ENCODE measurements around the gene DIABLO. TPM values are rescaled to one million over a fixed set of nuclear protein-coding genes. Genes with fewer than 3 reads are reported as not detected.

Gene DIABLO
- total RNA-seq, 3 donors from 2014 or later: 48.2 to 71.1 (median 62.3) TPM

DNA sequence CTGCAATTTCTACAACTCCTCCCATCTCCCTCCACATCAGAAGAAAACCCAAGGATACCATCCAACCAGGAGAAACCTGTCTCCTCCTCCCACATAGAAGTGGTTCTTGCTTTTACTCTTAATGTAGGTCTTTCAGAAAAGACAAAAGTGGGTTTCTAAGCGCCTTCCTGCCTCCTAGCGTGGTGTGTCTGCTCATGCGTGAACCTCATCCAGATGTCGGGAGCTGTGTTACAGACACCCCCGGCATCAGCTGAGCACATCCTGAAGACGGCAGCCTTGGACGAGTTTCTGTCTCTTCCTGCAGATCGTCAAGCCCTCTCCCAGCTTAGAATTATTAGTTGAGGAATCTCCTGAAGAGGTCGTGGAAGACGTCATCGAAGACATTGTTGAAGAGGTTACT is 33.4 kb downstream of the DIABLO start:
- no peaks in the 10 kb centered on the region for H3K4me1 ChIP-seq
- no peaks in the 10 kb centered on the region for H3K36me3 ChIP-seq
- intact Hi-C loops (cut with DNase I; ENCODE audit: low total_unique reads): no loop called here
- no peak overlapping the region for H3K4me3 ChIP-seq
- TF ChIP-seq POLR2A (IDR thresholded peaks at IDR 0.05): no peak
- TF ChIP-seq, protein P1, sequence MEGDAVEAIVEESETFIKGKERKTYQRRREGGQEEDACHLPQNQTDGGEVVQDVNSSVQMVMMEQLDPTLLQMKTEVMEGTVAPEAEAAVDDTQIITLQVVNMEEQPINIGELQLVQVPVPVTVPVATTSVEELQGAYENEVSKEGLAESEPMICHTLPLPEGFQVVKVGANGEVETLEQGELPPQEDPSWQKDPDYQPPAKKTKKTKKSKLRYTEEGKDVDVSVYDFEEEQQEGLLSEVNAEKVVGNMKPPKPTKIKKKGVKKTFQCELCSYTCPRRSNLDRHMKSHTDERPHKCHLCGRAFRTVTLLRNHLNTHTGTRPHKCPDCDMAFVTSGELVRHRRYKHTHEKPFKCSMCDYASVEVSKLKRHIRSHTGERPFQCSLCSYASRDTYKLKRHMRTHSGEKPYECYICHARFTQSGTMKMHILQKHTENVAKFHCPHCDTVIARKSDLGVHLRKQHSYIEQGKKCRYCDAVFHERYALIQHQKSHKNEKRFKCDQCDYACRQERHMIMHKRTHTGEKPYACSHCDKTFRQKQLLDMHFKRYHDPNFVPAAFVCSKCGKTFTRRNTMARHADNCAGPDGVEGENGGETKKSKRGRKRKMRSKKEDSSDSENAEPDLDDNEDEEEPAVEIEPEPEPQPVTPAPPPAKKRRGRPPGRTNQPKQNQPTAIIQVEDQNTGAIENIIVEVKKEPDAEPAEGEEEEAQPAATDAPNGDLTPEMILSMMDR (IDR thresholded peaks at IDR 0.05): no peak
- no peak for TF ChIP-seq POLR2AphosphoS5 (IDR thresholded peaks at IDR 0.05)
- no peaks in the 10 kb centered on the region for H3K27me3 ChIP-seq
- no peak overlapping the region for H3K27ac ChIP-seq
- H3K9me3 ChIP-seq: no peaks in the 10 kb centered on the region
- no peak for DNase-seq (ENCODE audit: low spot score in 2 of 2)

DNA sequence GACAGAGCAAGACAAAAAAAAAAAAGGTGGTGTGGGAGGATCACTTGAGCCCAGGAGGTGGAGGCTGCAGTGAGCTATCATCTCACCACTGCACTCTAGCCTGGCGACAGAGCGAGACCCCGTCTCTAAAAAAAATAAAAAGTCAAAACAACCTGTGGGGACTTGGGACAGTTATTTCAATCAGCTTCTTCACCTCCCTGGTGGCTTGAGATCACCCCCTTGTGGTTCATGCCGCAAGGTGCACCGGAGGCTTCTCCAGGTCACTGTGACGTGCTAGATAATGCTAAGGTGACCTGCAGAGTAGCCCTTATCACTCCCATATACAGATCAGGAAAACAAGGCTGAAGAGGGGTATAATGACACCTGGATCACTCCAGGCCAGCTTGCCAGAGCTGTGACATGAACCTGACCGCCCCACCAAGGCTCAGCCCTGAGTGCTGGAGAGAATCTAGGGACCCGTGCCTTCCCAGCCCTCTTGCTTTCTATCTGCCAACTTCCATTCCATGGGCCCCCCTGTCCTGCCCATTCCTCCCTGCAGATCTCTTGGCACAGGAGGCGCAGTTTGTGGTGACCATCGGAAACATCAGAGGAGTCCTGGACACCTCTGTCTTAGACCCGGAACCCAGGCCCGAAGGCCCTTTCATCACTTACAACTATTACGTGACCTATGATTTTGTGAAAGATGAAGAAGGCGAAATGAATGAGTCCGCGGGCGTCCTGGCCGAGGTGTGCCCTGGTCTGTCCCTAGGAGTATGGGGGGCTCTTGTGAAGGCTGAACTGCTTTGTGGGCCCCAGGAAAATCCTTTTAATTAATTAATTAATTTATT is 34.8 kb downstream of the DIABLO start:
- no peaks in the 10 kb centered on the region for H3K9me3 ChIP-seq
- no peak overlapping the region for H3K27ac ChIP-seq
- no peak for TF ChIP-seq POLR2AphosphoS5 (IDR thresholded peaks at IDR 0.05)
- TF ChIP-seq, protein P1 (IDR thresholded peaks at IDR 0.05): peak in 2 of 3 donors; percentile 47 to 56
- H3K27me3 ChIP-seq: no peaks in the 10 kb centered on the region
- intact Hi-C loops (cut with DNase I; ENCODE audit: low total_unique reads): no loop called here
- no peaks in the 10 kb centered on the region for H3K4me1 ChIP-seq
- H3K36me3 ChIP-seq: no peaks in the 10 kb centered on the region
- no peak for DNase-seq (ENCODE audit: low spot score in 2 of 2)
- no peak overlapping the region for H3K4me3 ChIP-seq

DNA sequence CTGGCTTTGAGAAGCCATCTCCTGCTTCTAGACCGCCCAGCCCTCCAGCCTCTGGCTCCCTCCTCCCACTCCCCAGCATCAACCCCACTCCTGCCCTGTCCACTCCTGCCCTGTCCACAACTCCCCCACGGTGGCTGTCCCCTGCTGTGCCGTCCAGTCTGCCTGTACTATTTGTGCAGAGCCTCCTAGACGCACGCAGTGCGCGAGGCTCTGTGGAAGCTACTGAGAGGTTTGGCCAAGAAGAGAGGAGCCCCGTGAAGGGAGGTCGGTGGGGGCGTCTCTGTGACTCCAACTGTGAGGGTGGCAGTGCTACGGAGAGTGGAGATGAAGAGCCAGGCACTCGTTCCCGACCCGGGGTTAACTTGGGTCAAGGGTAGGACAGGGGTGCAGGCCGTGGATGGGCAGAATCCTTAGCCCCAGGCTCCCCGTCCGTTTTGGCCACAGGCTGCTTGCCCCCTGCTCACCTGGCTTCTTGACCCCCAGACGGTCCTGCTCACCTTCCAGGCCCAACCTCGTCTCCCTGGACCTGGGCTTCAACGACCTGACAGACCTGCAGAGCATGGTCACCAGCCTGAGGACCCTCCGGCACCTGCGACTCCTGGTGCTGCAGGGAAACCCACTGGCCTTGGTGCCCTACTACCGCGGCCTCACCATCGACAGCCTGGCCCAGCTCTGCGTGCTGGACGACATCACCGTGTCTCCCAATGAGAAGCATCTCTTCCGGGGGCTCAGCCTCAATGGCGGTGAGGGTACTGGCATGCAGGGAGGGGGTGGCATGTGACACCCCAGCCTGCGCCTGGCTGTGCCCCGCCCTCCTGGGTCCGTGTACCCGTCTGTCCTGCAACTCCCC is 36.0 kb downstream of the DIABLO start:
- no peak for DNase-seq (ENCODE audit: low spot score in 2 of 2)
- Histone ChIP-seq H3K9me3 (no peaks in the 10 kb centered on the region), H3K4me3 (no peak overlapping the region), H3K36me3 (no peaks in the 10 kb centered on the region), H3K27ac (no peak overlapping the region), H3K27me3 (no peaks in the 10 kb centered on the region), H3K4me1 (no peaks in the 10 kb centered on the region)
- intact Hi-C loops (cut with DNase I; ENCODE audit: low total_unique reads): no loop called here
- TF ChIP-seq POLR2AphosphoS5 (IDR thresholded peaks at IDR 0.05) (no peak), POLR2A (IDR thresholded peaks at IDR 0.05) (no peak)
- TF ChIP-seq, protein P1 (IDR thresholded peaks at IDR 0.05): no peak

DNA sequence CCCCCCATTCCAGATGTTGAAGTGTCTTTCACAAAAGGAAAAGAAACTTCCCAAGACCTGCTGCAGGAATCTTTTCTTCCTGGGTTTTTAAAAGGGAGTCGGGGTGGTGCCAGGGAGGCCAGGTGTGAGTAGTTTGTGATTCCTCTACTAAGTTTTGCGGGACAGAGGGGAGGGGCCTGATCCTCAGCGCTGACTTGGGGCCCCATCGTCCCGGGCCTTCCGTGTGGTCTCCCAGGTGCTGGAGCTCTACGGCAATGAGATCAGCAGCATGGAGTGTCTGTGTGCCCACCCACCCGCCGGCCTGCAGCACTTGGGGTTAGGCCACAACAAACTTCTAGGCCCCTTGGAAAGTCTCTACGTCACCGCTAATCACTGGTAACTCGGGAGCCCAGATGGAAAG is 38.4 kb downstream of the DIABLO start:
- no peaks in the 10 kb centered on the region for H3K36me3 ChIP-seq
- DNase-seq (ENCODE audit: low spot score in 2 of 2): no peak
- TF ChIP-seq, protein P1 (IDR thresholded peaks at IDR 0.05): no peak
- TF ChIP-seq POLR2AphosphoS5 (IDR thresholded peaks at IDR 0.05) (no peak), POLR2A (IDR thresholded peaks at IDR 0.05) (no peak)
- intact Hi-C loops (cut with DNase I; ENCODE audit: low total_unique reads): no loop called here
- H3K4me3 ChIP-seq: no peak overlapping the region
- no peak overlapping the region for H3K27ac ChIP-seq
- H3K4me1 ChIP-seq: no peaks in the 10 kb centered on the region
- no peaks in the 10 kb centered on the region for H3K9me3 ChIP-seq
- no peaks in the 10 kb centered on the region for H3K27me3 ChIP-seq
